Stomach (tissue), 9 donors: ENCODE results near the gene CCDC192. TPM values are rescaled to one million over a fixed set of nuclear protein-coding genes. Genes with fewer than 3 reads are reported as not detected.
A peak's percentile ranks its signal among the peaks of the same experiment; 100 is the strongest.

Source experiments
- DNase-seq, 2 donors: peaks; one replicate each; pipeline versions ENCODE4 v3.0.0 to v3.0.0-alpha.2; 2013 to 2019
- H3K27ac ChIP-seq, 5 donors: fragments of 200-600 bp in 4 of 5; sonication (generic) in 4 of 5; one replicate each; pipeline ENCODE4 v1.5.1; 2013 to 2019; ENCODE audit warnings: mild to moderate bottlenecking in 1 of 5, moderate library complexity in 1 of 5
- H3K27me3 ChIP-seq, 3 donors: fragments of 200-600 bp; sonication (generic); one replicate each; pipeline ENCODE4 v1.5.1; 2017 to 2019; ENCODE audit warnings: mixed run types in 1 of 3
- H3K36me3 ChIP-seq, 4 donors: fragments of 200-600 bp; sonication (generic); 1 replicate in 3 of 4; 2 replicates in 1 of 4; pipeline ENCODE4 v1.5.1; 2016 to 2019
- H3K4me1 ChIP-seq, 4 donors: fragments of 200-600 bp; sonication (generic); one replicate each; pipeline ENCODE4 v1.5.1; 2016 to 2019
- H3K4me3 ChIP-seq, 4 donors: fragments of 200-600 bp; sonication (generic) in 3 of 4; one replicate each; pipeline ENCODE4 v1.5.1; 2016 to 2019; ENCODE audit warnings: mild to moderate bottlenecking in 1 of 4
- H3K9me3 ChIP-seq, 4 donors: fragments of 200-600 bp; sonication (generic); one replicate each; pipeline ENCODE4 v1.5.1; 2016 to 2019
- EP300 ChIP-seq: sonication (generic); formaldehyde crosslinking; IDR thresholded peaks from one replicate; pipeline ENCODE4 v1.6.1; 2017; ENCODE audit warnings: antibody characterized with exemption
- POLR2A ChIP-seq, 4 donors: fragments of 450-650 bp; IDR thresholded peaks; one replicate each; pipeline ENCODE4 v1.6.1; 2016; ENCODE audit warnings: antibody characterized with exemption in 4 of 4, control low read depth in 2 of 4, mild to moderate bottlenecking in 1 of 4, moderate library complexity in 1 of 4
- POLR2AphosphoS5 ChIP-seq, 3 donors: sonication (generic); formaldehyde crosslinking; IDR thresholded peaks; one replicate each; pipeline ENCODE4 v1.6.1; 2016; ENCODE audit warnings: antibody characterized with exemption in 3 of 3
- WGBS, 5 donors: extraction: QIAGEN DNeasy Blood & Tissue Kit in 3 of 5; methylation state at CpG; one replicate each; pipeline versions ENCODE4 v1.1.5 to v1.1.7; 2013 to 2018; 5-methylcytosine and 5-hydroxymethylcytosine counted together
- intact Hi-C: fragments of 100-400 bp; cut with DNase I; formaldehyde crosslinking; loops from one replicate; pipeline ENCODE4 v1.15.1; 2023; ENCODE audit warnings: low total_unique reads
- polyA plus RNA-seq, 3 donors: library from polyadenylated mRNA; stranded (reverse); fragments of 200-250 nt; gene quantifications; one replicate each; pipeline ENCODE4 v1.2.3, GENCODE V29; 2013
- total RNA-seq, 5 donors: library from RNA; depleted of rRNA; stranded (reverse); fragments of >200 nt; gene quantifications; one replicate each; pipeline versions ENCODE4 v1.1.0 to v1.2.3, GENCODE V29; 2014 to 2016
- TF ChIP-seq, protein P1 (sequence below), 7 experiments: fragments of 450-650 bp in 4 of 7; fragments of 200-600 bp in 3 of 7; sonication (generic) in 3 of 7; IDR thresholded peaks; one replicate each; pipeline ENCODE4 v1.5.1; 2016 to 2019; ENCODE audit warnings: antibody characterized with exemption in 7 of 7, control low read depth in 2 of 7, mild to moderate bottlenecking in 1 of 7
- donor health status: healthy with polysubstance abuse.
- donor health status: Bipolar disorder and iron deficiency.
- donor health status: healthy.

Gene CCDC192
- total and polyA plus RNA-seq, 8 donors = 0.10 to 2.2 TPM; not detected in 6

DNA sequence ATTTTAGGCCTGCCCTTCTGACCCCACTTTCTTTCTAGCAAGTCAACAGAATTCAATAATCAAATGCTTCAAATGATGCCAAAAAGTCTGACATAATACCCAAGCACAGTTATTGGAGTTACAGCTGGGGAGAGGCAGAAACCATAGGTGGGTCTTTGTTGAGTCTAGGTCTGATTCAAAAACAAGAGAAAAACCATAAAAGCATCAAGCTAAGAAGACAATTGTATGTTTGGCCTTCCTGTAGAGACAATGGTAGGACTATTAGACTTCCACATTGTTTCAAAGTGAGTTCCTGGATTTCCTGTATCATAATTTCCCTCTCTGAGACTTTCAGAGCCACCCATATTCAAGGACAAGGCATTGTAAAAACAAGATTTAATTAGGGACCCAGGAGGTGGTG, 16.8 kb upstream of the CCDC192 start:
- H3K4me3 ChIP-seq = no peak overlapping the region
- DNase-seq = no peak
- intact Hi-C loops = no loop called here
- no peaks in the 10 kb centered on the region for H3K27me3 ChIP-seq
- no peaks in the 10 kb centered on the region for H3K4me1 ChIP-seq
- H3K36me3 ChIP-seq = no peaks in the 10 kb centered on the region
- TF ChIP-seq POLR2A (IDR thresholded peaks at IDR 0.05) (no peak), POLR2AphosphoS5 (IDR thresholded peaks at IDR 0.05) (no peak), EP300 (no peak)
- TF ChIP-seq, protein P1, sequence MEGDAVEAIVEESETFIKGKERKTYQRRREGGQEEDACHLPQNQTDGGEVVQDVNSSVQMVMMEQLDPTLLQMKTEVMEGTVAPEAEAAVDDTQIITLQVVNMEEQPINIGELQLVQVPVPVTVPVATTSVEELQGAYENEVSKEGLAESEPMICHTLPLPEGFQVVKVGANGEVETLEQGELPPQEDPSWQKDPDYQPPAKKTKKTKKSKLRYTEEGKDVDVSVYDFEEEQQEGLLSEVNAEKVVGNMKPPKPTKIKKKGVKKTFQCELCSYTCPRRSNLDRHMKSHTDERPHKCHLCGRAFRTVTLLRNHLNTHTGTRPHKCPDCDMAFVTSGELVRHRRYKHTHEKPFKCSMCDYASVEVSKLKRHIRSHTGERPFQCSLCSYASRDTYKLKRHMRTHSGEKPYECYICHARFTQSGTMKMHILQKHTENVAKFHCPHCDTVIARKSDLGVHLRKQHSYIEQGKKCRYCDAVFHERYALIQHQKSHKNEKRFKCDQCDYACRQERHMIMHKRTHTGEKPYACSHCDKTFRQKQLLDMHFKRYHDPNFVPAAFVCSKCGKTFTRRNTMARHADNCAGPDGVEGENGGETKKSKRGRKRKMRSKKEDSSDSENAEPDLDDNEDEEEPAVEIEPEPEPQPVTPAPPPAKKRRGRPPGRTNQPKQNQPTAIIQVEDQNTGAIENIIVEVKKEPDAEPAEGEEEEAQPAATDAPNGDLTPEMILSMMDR (IDR thresholded peaks at IDR 0.05) = no peak
- H3K9me3 ChIP-seq = no peaks in the 10 kb centered on the region
- no peak overlapping the region for H3K27ac ChIP-seq

GRCh38 chr5:127694518-127695171, 8.5 kb upstream of the CCDC192 start:
- DNase-seq = no peak
- TF ChIP-seq POLR2A (IDR thresholded peaks at IDR 0.05) (no peak), EP300 (no peak), POLR2AphosphoS5 (IDR thresholded peaks at IDR 0.05) (no peak)
- TF ChIP-seq, protein P1 (IDR thresholded peaks at IDR 0.05) = no peak
- intact Hi-C loops = no loop called here
- Histone ChIP-seq H3K4me3 (no peak overlapping the region), H3K36me3 (no peaks in the 10 kb centered on the region), H3K27ac (no peak overlapping the region), H3K4me1 (no peaks in the 10 kb centered on the region), H3K27me3 (no peaks in the 10 kb centered on the region), H3K9me3 (no peaks in the 10 kb centered on the region)
- 87 to 94% (median 89%) methylated on average over 1 of the region's 1 CpG for WGBS, 5 donors

DNA sequence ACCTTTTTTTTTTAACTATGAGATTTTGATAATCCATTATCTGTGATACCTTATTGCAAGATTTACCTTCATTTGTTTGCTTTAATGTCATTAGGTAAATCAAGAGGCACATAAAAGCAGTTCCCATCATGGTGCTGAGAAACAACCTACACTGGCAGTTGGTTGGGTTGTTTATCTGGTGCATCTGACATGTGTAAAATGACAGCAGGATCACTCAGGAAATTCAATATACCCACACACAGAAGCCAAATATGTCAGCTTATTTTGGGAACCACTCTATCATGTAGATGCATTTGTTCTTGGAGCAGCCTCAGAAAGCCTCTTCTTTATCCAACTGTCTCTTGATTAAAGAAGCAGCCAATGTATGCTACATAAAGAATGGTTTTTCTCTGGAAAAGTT, 7.8 kb upstream of the CCDC192 start:
- no peak overlapping the region for H3K4me3 ChIP-seq
- H3K4me1 ChIP-seq = no peaks in the 10 kb centered on the region
- H3K36me3 ChIP-seq = no peaks in the 10 kb centered on the region
- no peaks in the 10 kb centered on the region for H3K9me3 ChIP-seq
- TF ChIP-seq, protein P1 (IDR thresholded peaks at IDR 0.05) = no peak
- TF ChIP-seq POLR2A (IDR thresholded peaks at IDR 0.05) = no peak
- no peak for TF ChIP-seq POLR2AphosphoS5 (IDR thresholded peaks at IDR 0.05)
- TF ChIP-seq EP300 = no peak
- H3K27me3 ChIP-seq = no peaks in the 10 kb centered on the region
- no peak overlapping the region for H3K27ac ChIP-seq
- intact Hi-C loops = no loop called here
- no peak for DNase-seq

- no peaks in the 10 kb centered on the region for H3K36me3 ChIP-seq
- WGBS, 5 donors = 73 to 82% (median 80%) methylated on average over 6 of the region's 6 CpGs
- H3K27me3 ChIP-seq = no peaks in the 10 kb centered on the region
- no peak for DNase-seq
- H3K27ac ChIP-seq = no peak overlapping the region
- H3K4me3 ChIP-seq = no peak overlapping the region
- H3K4me1 ChIP-seq = no peaks in the 10 kb centered on the region
- H3K9me3 ChIP-seq = no peaks in the 10 kb centered on the region
- TF ChIP-seq EP300 (no peak), POLR2AphosphoS5 (IDR thresholded peaks at IDR 0.05) (no peak)
- intact Hi-C loops = no loop called here
Observed at GRCh38 chr5:127696683-127697082, 6.5 kb upstream of the CCDC192 start.

DNA sequence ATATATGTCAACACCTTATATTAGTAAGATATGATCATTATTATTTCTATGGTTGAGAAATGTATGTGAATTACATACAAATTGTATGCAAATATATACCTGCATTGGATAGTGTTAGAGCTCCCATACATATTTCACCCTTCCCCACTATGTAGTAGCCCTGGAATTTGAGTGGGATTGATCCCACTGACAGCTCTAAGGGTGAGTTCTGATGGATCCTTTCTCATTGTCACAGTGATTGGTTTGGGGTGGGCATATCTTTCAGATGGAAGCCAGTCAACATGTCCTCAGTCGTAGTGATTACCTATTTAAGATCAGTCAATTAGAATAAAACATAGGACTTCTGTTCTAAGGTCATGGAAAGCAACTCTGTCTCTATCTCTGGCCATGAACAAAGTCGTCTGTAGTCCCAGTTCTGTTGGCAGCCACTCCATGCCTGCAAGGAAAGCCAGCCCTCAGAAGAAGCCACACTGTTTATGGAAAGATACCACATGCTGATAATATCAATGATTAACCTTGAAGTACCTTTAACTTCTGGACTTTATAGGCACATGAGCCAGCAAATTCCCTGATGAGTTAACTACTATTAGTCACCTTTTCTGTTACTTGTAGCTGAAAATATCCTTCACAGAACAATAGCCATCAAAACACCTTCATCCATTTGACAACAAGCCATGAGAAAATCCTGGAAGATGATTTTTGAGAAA, 5.1 kb upstream of the CCDC192 start:
- H3K4me3 ChIP-seq = no peak overlapping the region
- 24 to 54% (median 33%) methylated on average over 2 of the region's 2 CpGs for WGBS, 5 donors
- H3K9me3 ChIP-seq = no peaks in the 10 kb centered on the region
- H3K27me3 ChIP-seq = no peaks in the 10 kb centered on the region
- no peaks in the 10 kb centered on the region for H3K36me3 ChIP-seq
- intact Hi-C loops = no loop called here
- H3K27ac ChIP-seq = no peak overlapping the region
- TF ChIP-seq POLR2AphosphoS5 (IDR thresholded peaks at IDR 0.05) = peak in 2 of 3 donors; percentile 23 to 46
- TF ChIP-seq POLR2A (IDR thresholded peaks at IDR 0.05) = no peak
- H3K4me1 ChIP-seq = no peaks in the 10 kb centered on the region
- peak in 1 of 2 donors; percentile 54 for DNase-seq
